K562 (cell line): Measurements from ENCODE around the gene MFSD11. TPM values are rescaled to one million over a fixed set of nuclear protein-coding genes. Genes with fewer than 3 reads are reported as not detected.
A peak's percentile ranks its signal among the peaks of the same experiment; 100 is the strongest.

Experiments
- ARNT ChIP-seq, 2 experiments: fragments of 450-650 bp; IDR thresholded peaks; 2 replicates each; pipeline ENCODE4 v1.6.1; 2016; ENCODE audit warnings: mild to moderate bottlenecking in 1 of 2
- CHD2 ChIP-seq: IDR thresholded peaks from 2 replicates; pipeline ENCODE4 v1.6.1; 2011; ENCODE audit warnings: low read depth, low read length
- COPS2 ChIP-seq: fragments of 450-650 bp; conservative IDR thresholded peaks from 2 replicates; pipeline ENCODE4 v1.6.1; 2016; ENCODE audit warnings: mild to moderate bottlenecking, moderate library complexity
- CSDE1 ChIP-seq, 2 experiments: fragments of 450-650 bp; IDR thresholded peaks; 2 replicates each; pipeline ENCODE4 v1.6.1; 2016; ENCODE audit warnings: mild to moderate bottlenecking in 1 of 2
- ERF ChIP-seq: fragments of 450-650 bp; formaldehyde crosslinking; IDR thresholded peaks from 2 replicates; pipeline ENCODE4 v1.4.0; 2020; ENCODE audit warnings: mild to moderate bottlenecking, mixed read lengths
- EZH2 ChIP-seq: IDR thresholded peaks from 2 replicates; pipeline ENCODE4 v1.6.1; 2012; ENCODE audit warnings: low read depth, mild to moderate bottlenecking, inconsistent platforms, low read length, borderline replicate concordance
- HDAC2 ChIP-seq: fragments of 450-650 bp; IDR thresholded peaks from 2 replicates; pipeline ENCODE4 v1.6.1; 2016; ENCODE audit warnings: mild to moderate bottlenecking
- HNRNPLL ChIP-seq: fragments of 200-400 bp; formaldehyde crosslinking; IDR thresholded peaks from 2 replicates; pipeline ENCODE4 v1.6.1; 2017; ENCODE audit warnings: low read length, low read depth, mild to moderate bottlenecking; ENCODE audit not compliant: poor library complexity, severe bottlenecking
- MAFK ChIP-seq: IDR thresholded peaks from 2 replicates; pipeline ENCODE4 v1.6.1; 2011; ENCODE audit warnings: low read length, improper control_type of control experiment
- MTA1 ChIP-seq: fragments of 450-650 bp; IDR thresholded peaks from 2 replicates; pipeline ENCODE4 v1.6.1; 2017; ENCODE audit warnings: borderline replicate concordance
- MYNN ChIP-seq, 2 experiments: sonication (generic); formaldehyde crosslinking in 1 of 2; IDR thresholded peaks; 2 replicates each; pipeline versions ENCODE4 v1.5.0 to v1.6.1; 2016 to 2020; ENCODE audit warnings: antibody characterized with exemption in 1 of 2, missing genetic modification reagents in 1 of 2
- NKRF ChIP-seq: fragments of 450-650 bp; IDR thresholded peaks from 2 replicates; pipeline ENCODE4 v1.6.1; 2016; ENCODE audit warnings: borderline replicate concordance
- PHB2 ChIP-seq: fragments of 450-650 bp; IDR thresholded peaks from 2 replicates; pipeline ENCODE4 v1.6.1; 2017; ENCODE audit warnings: low read depth
- PHF8 ChIP-seq: fragments of 200-600 bp; sonication (generic); IDR thresholded peaks from 2 replicates; pipeline ENCODE4 v1.6.1; 2012; ENCODE audit warnings: mixed run types, mild to moderate bottlenecking, inconsistent platforms, low read length, moderate library complexity, borderline replicate concordance
- POLR2H ChIP-seq: IDR thresholded peaks from 2 replicates; pipeline ENCODE4 v1.6.1; 2016; ENCODE audit warnings: missing genetic modification characterization, low read depth, mild to moderate bottlenecking, control low read depth, missing compliant biosample characterization, moderate library complexity
- RBM39 ChIP-seq: fragments of 200-400 bp; formaldehyde crosslinking; optimal IDR thresholded peaks from 2 replicates; pipeline ENCODE3; 2018; ENCODE audit warnings: low read depth, low read length
- SNIP1 ChIP-seq: fragments of 450-650 bp; IDR thresholded peaks from 2 replicates; pipeline ENCODE4 v1.7.1; 2017; ENCODE audit warnings: low read depth, mild to moderate bottlenecking
- TBP ChIP-seq: optimal IDR thresholded peaks from 2 replicates; pipeline ENCODE3; 2011; ENCODE audit warnings: low read depth, low read length, improper control_type of control experiment
- ZBED1 ChIP-seq: IDR thresholded peaks from 2 replicates; pipeline ENCODE4 v1.6.1; 2014
- ZNF655 ChIP-seq: fragments of 250-450 bp; sonication (Bioruptor Pico); IDR thresholded peaks from 2 replicates; pipeline ENCODE4 v1.5.0; 2021
- polyA plus RNA-seq, 8 experiments: library from polyadenylated mRNA; depleted of rRNA in 4 of 8; stranded (reverse) in 5 of 8; unstranded in 3 of 8; fragments of >200 nt; fragmentation: Nextera tagmentation in 2 of 8; fragmentation: Illumina TruSeq in 1 of 8; extraction: Ambion mirVana in 2 of 8; extraction: Trizol in 1 of 8; gene quantifications; 2 replicates each; pipeline versions ENCODE4 v1.2.1 to v1.2.3, GENCODE V29; 2011 to 2014; ENCODE audit warnings: inconsistent platforms in 1 of 8, missing spikeins in 1 of 8
- total RNA-seq, 7 experiments: library from RNA; depleted of rRNA in 6 of 7; stranded (reverse); fragments of >200 nt in 6 of 7; fragmentation: Illumina TruSeq in 2 of 7; extraction: Trizol in 2 of 7; gene quantifications; 2 replicates each; pipeline versions ENCODE4 v1.2.1 to v1.2.3, GENCODE V29; 2011 to 2021; ENCODE audit warnings: low replicate concordance in 1 of 7
- TF ChIP-seq, protein P1 (sequence below): sonication (generic); formaldehyde crosslinking; IDR thresholded peaks from 2 replicates; pipeline ENCODE4 v1.9.0; 2022; ENCODE audit warnings: mild to moderate bottlenecking, missing genetic modification reagents
- TF ChIP-seq, protein P2 (sequence below): fragments of 450-650 bp; formaldehyde crosslinking; conservative IDR thresholded peaks from 2 replicates; pipeline ENCODE4 v1.4.0; 2022; ENCODE audit warnings: mild to moderate bottlenecking, missing genetic modification characterization
- TF ChIP-seq, protein P3 (sequence below): sonication (generic); formaldehyde crosslinking; IDR thresholded peaks from 2 replicates; pipeline ENCODE4 v1.8.0; 2022; ENCODE audit warnings: mild to moderate bottlenecking, low read depth, missing genetic modification reagents

Gene MFSD11
- total and polyA plus RNA-seq, 9 of the 15 experiments (the other 6 are each of a cell fraction or from before 2014, with no cell fraction given) = 14.4 to 24.5 (median 19.9) TPM

- TF ChIP-seq MTA1 (no peak), MYNN (IDR thresholded peaks at IDR 0.05) (no peak), MYNN (CRISPR knock-in tag; IDR thresholded peaks at IDR 0.05) (no peak), EZH2 (no peak), ZNF655 (CRISPR knock-in tag) (no peak), CSDE1 (IDR thresholded peaks at IDR 0.05) (no peak), PHB2 (no peak), HNRNPLL (no peak), MAFK (no peak), POLR2H (peak; percentile 29; the same call in 1 of the 2 replicates), TBP (no peak), CHD2 (no peak), HDAC2 (no peak), PHF8 (no peak), COPS2 (no peak), SNIP1 (no peak), RBM39 (peak; percentile 81), NKRF (peak; percentile 63; the same call in 1 of the 2 replicates), ZBED1 (no peak), ERF (no peak), ARNT (IDR thresholded peaks at IDR 0.05) (no peak)
- TF ChIP-seq, protein P1, sequence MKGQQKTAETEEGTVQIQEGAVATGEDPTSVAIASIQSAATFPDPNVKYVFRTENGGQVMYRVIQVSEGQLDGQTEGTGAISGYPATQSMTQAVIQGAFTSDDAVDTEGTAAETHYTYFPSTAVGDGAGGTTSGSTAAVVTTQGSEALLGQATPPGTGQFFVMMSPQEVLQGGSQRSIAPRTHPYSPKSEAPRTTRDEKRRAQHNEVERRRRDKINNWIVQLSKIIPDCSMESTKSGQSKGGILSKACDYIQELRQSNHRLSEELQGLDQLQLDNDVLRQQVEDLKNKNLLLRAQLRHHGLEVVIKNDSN (CRISPR knock-in tag) = no peak
- TF ChIP-seq, protein P2, sequence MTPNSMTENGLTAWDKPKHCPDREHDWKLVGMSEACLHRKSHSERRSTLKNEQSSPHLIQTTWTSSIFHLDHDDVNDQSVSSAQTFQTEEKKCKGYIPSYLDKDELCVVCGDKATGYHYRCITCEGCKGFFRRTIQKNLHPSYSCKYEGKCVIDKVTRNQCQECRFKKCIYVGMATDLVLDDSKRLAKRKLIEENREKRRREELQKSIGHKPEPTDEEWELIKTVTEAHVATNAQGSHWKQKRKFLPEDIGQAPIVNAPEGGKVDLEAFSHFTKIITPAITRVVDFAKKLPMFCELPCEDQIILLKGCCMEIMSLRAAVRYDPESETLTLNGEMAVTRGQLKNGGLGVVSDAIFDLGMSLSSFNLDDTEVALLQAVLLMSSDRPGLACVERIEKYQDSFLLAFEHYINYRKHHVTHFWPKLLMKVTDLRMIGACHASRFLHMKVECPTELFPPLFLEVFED (CRISPR knock-in tag) = no peak
- TF ChIP-seq, protein P3, sequence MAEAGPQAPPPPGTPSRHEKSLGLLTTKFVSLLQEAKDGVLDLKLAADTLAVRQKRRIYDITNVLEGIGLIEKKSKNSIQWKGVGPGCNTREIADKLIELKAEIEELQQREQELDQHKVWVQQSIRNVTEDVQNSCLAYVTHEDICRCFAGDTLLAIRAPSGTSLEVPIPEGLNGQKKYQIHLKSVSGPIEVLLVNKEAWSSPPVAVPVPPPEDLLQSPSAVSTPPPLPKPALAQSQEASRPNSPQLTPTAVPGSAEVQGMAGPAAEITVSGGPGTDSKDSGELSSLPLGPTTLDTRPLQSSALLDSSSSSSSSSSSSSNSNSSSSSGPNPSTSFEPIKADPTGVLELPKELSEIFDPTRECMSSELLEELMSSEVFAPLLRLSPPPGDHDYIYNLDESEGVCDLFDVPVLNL (CRISPR knock-in tag) = no peak
Observed at GRCh38 chr17:76735006-76735405, 2.9 kb upstream of the MFSD11 start (continued).
